ENCODE results near the gene CREBRF. TPM values are rescaled to one million over a fixed set of nuclear protein-coding genes. Genes with fewer than 3 reads are reported as not detected.
"Not testable (repeated sequence)": the region's sequence is repeated elsewhere in the genome, so short reads cannot be mapped to it uniquely, and the experiment has no call there.

CREBRF gene
- total and polyA plus RNA-seq, 2 donors, result 12.8 to 16.7 TPM

GRCh38 chr5:173114536-173114935 lies 58.4 kb downstream of the CREBRF start:
- no peaks in the 10 kb centered on the region for H3K4me1 ChIP-seq (ENCODE audit: control insufficient read depth in 2 of 2, insufficient read depth in 2 of 2, low read length in 2 of 2)
- WGBS, result 99% methylated on average over 1 of the region's 1 CpG
- H3K36me3 ChIP-seq (ENCODE audit: control insufficient read depth in 2 of 2, insufficient read depth in 2 of 2, low read length in 1 of 2), result peaks cover 22 to 39% of the 10 kb centered on the region in 2 donors
- no peak for DNase-seq (ENCODE audit: low read depth in 6 of 9, low spot score in 9 of 9)
- no peaks in the 10 kb centered on the region for H3K9me3 ChIP-seq (ENCODE audit: control insufficient read depth in 2 of 2, insufficient read depth in 1 of 2, low read length in 1 of 2)
- H3K27ac ChIP-seq (ENCODE audit: low read depth in 1 of 2, low read length in 1 of 2), result no peak overlapping the region
- H3K4me3 ChIP-seq (ENCODE audit: low read length in 2 of 2), result no peak overlapping the region
- H3K27me3 ChIP-seq (ENCODE audit: control insufficient read depth in 2 of 2, insufficient read depth in 1 of 2, low read length in 1 of 2), result no peaks in the 10 kb centered on the region

- no peaks in the 10 kb centered on the region for H3K4me1 ChIP-seq (ENCODE audit: control insufficient read depth in 2 of 2, insufficient read depth in 2 of 2, low read length in 2 of 2)
- 97% methylated on average over 1 of the region's 1 CpG for WGBS
- H3K4me3 ChIP-seq (ENCODE audit: low read length in 2 of 2), result no peak overlapping the region
- no peaks in the 10 kb centered on the region for H3K9me3 ChIP-seq (ENCODE audit: control insufficient read depth in 2 of 2, insufficient read depth in 1 of 2, low read length in 1 of 2)
- peaks cover 7 to 13% of the 10 kb centered on the region in 2 donors for H3K36me3 ChIP-seq (ENCODE audit: control insufficient read depth in 2 of 2, insufficient read depth in 2 of 2, low read length in 1 of 2)
- H3K27ac ChIP-seq (ENCODE audit: low read depth in 1 of 2, low read length in 1 of 2), result no peak overlapping the region
- H3K27me3 ChIP-seq (ENCODE audit: control insufficient read depth in 2 of 2, insufficient read depth in 1 of 2, low read length in 1 of 2), result no peaks in the 10 kb centered on the region
- no peak for DNase-seq (ENCODE audit: low read depth in 6 of 9, low spot score in 9 of 9)
Measured at GRCh38 chr5:173119719-173120118, 63.6 kb downstream of the CREBRF start.

DNA sequence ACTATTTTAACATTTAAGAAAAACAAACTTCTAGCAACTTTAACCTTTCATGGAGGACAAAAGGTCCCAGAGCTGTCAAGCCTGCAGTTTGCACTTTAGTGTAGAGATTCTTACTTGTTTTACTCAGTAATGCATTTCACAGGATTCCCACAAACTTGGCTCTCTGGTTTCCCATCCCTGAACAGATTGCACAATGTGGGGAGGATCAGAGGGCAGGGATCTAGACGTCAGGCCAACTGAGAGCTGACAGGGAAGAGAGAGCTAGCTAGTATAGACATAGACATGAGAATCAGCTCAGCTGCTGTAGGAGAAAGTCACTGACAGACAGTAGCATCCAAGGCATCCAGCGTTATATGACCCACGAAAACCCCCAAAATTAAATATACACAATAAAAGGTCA lies 67.3 kb downstream of the CREBRF start:
- H3K27ac ChIP-seq (ENCODE audit: low read depth in 1 of 2, low read length in 1 of 2), result no peak overlapping the region
- H3K36me3 ChIP-seq (ENCODE audit: control insufficient read depth in 2 of 2, insufficient read depth in 2 of 2, low read length in 1 of 2), result peaks cover 9 to 24% of the 10 kb centered on the region in 2 donors
- no peaks in the 10 kb centered on the region for H3K27me3 ChIP-seq (ENCODE audit: control insufficient read depth in 2 of 2, insufficient read depth in 1 of 2, low read length in 1 of 2)
- H3K4me1 ChIP-seq (ENCODE audit: control insufficient read depth in 2 of 2, insufficient read depth in 2 of 2, low read length in 2 of 2), result no peaks in the 10 kb centered on the region
- WGBS, result 96% methylated on average over 3 of the region's 3 CpGs
- DNase-seq (ENCODE audit: low read depth in 6 of 9, low spot score in 9 of 9), result no peak
- no peak overlapping the region for H3K4me3 ChIP-seq (ENCODE audit: low read length in 2 of 2)
- no peaks in the 10 kb centered on the region for H3K9me3 ChIP-seq (ENCODE audit: control insufficient read depth in 2 of 2, insufficient read depth in 1 of 2, low read length in 1 of 2)

GRCh38 chr5:173132166-173132565 lies 76.0 kb downstream of the CREBRF start:
- peaks cover 0 to 14% of the 10 kb centered on the region in 2 donors for H3K36me3 ChIP-seq (ENCODE audit: control insufficient read depth in 2 of 2, insufficient read depth in 2 of 2, low read length in 1 of 2)
- WGBS, result 98% methylated on average over 6 of the region's 6 CpGs
- DNase-seq (ENCODE audit: low read depth in 6 of 9, low spot score in 9 of 9); H3K27ac ChIP-seq (ENCODE audit: low read depth in 1 of 2, low read length in 1 of 2); H3K27me3 ChIP-seq (ENCODE audit: control insufficient read depth in 2 of 2, insufficient read depth in 1 of 2, low read length in 1 of 2); H3K4me1 ChIP-seq (ENCODE audit: control insufficient read depth in 2 of 2, insufficient read depth in 2 of 2, low read length in 2 of 2); H3K4me3 ChIP-seq (ENCODE audit: low read length in 2 of 2); H3K9me3 ChIP-seq (ENCODE audit: control insufficient read depth in 2 of 2, insufficient read depth in 1 of 2, low read length in 1 of 2): not testable (repeated sequence)

- no peak overlapping the region for H3K27ac ChIP-seq (ENCODE audit: low read depth in 1 of 2, low read length in 1 of 2)
- WGBS, result 99% methylated on average over 3 of the region's 3 CpGs
- no peak overlapping the region for H3K4me3 ChIP-seq (ENCODE audit: low read length in 2 of 2)
- DNase-seq (ENCODE audit: low read depth in 6 of 9, low spot score in 9 of 9), result no peak
- H3K36me3 ChIP-seq (ENCODE audit: control insufficient read depth in 2 of 2, insufficient read depth in 2 of 2, low read length in 1 of 2), result no peaks in the 10 kb centered on the region
- no peaks in the 10 kb centered on the region for H3K9me3 ChIP-seq (ENCODE audit: control insufficient read depth in 2 of 2, insufficient read depth in 1 of 2, low read length in 1 of 2)
- H3K27me3 ChIP-seq (ENCODE audit: control insufficient read depth in 2 of 2, insufficient read depth in 1 of 2, low read length in 1 of 2), result no peaks in the 10 kb centered on the region
- H3K4me1 ChIP-seq (ENCODE audit: control insufficient read depth in 2 of 2, insufficient read depth in 2 of 2, low read length in 2 of 2), result no peaks in the 10 kb centered on the region
Measured at GRCh38 chr5:173138707-173139106, 82.6 kb downstream of the CREBRF start.

- H3K4me3 ChIP-seq (ENCODE audit: low read length in 2 of 2), result no peak overlapping the region
- H3K36me3 ChIP-seq (ENCODE audit: control insufficient read depth in 2 of 2, insufficient read depth in 2 of 2, low read length in 1 of 2), result no peaks in the 10 kb centered on the region
- H3K4me1 ChIP-seq (ENCODE audit: control insufficient read depth in 2 of 2, insufficient read depth in 2 of 2, low read length in 2 of 2), result no peaks in the 10 kb centered on the region
- no peak overlapping the region for H3K27ac ChIP-seq (ENCODE audit: low read depth in 1 of 2, low read length in 1 of 2)
- no peaks in the 10 kb centered on the region for H3K27me3 ChIP-seq (ENCODE audit: control insufficient read depth in 2 of 2, insufficient read depth in 1 of 2, low read length in 1 of 2)
- no peaks in the 10 kb centered on the region for H3K9me3 ChIP-seq (ENCODE audit: control insufficient read depth in 2 of 2, insufficient read depth in 1 of 2, low read length in 1 of 2)
- 100% methylated on average over 1 of the region's 1 CpG for WGBS
- no peak for DNase-seq (ENCODE audit: low read depth in 6 of 9, low spot score in 9 of 9)
Measured at GRCh38 chr5:173139631-173140030, 83.5 kb downstream of the CREBRF start.

- H3K27ac ChIP-seq (ENCODE audit: low read depth in 1 of 2, low read length in 1 of 2), result no peak overlapping the region
- H3K9me3 ChIP-seq (ENCODE audit: control insufficient read depth in 2 of 2, insufficient read depth in 1 of 2, low read length in 1 of 2), result no peaks in the 10 kb centered on the region
- H3K27me3 ChIP-seq (ENCODE audit: control insufficient read depth in 2 of 2, insufficient read depth in 1 of 2, low read length in 1 of 2), result no peaks in the 10 kb centered on the region
- H3K36me3 ChIP-seq (ENCODE audit: control insufficient read depth in 2 of 2, insufficient read depth in 2 of 2, low read length in 1 of 2), result no peaks in the 10 kb centered on the region
- H3K4me3 ChIP-seq (ENCODE audit: low read length in 2 of 2), result no peak overlapping the region
- H3K4me1 ChIP-seq (ENCODE audit: control insufficient read depth in 2 of 2, insufficient read depth in 2 of 2, low read length in 2 of 2), result peaks cover 4 to 6% of the 10 kb centered on the region in 2 donors
- 71% methylated on average over 4 of the region's 4 CpGs for WGBS
- DNase-seq (ENCODE audit: low read depth in 6 of 9, low spot score in 9 of 9), result no peak
Measured at GRCh38 chr5:173140769-173141168, 84.6 kb downstream of the CREBRF start.

- no peak overlapping the region for H3K4me3 ChIP-seq (ENCODE audit: low read length in 2 of 2)
- DNase-seq (ENCODE audit: low read depth in 6 of 9, low spot score in 9 of 9), result no peak
- no peaks in the 10 kb centered on the region for H3K9me3 ChIP-seq (ENCODE audit: control insufficient read depth in 2 of 2, insufficient read depth in 1 of 2, low read length in 1 of 2)
- WGBS, result 95% methylated on average over 8 of the region's 8 CpGs
- H3K27me3 ChIP-seq (ENCODE audit: control insufficient read depth in 2 of 2, insufficient read depth in 1 of 2, low read length in 1 of 2), result no peaks in the 10 kb centered on the region
- peaks cover 4 to 6% of the 10 kb centered on the region in 2 donors for H3K4me1 ChIP-seq (ENCODE audit: control insufficient read depth in 2 of 2, insufficient read depth in 2 of 2, low read length in 2 of 2)
- peaks cover 3 to 8% of the 10 kb centered on the region in 2 donors for H3K36me3 ChIP-seq (ENCODE audit: control insufficient read depth in 2 of 2, insufficient read depth in 2 of 2, low read length in 1 of 2)
- H3K27ac ChIP-seq (ENCODE audit: low read depth in 1 of 2, low read length in 1 of 2), result no peak overlapping the region
Measured at GRCh38 chr5:173143567-173143966, 87.4 kb downstream of the CREBRF start.

DNA sequence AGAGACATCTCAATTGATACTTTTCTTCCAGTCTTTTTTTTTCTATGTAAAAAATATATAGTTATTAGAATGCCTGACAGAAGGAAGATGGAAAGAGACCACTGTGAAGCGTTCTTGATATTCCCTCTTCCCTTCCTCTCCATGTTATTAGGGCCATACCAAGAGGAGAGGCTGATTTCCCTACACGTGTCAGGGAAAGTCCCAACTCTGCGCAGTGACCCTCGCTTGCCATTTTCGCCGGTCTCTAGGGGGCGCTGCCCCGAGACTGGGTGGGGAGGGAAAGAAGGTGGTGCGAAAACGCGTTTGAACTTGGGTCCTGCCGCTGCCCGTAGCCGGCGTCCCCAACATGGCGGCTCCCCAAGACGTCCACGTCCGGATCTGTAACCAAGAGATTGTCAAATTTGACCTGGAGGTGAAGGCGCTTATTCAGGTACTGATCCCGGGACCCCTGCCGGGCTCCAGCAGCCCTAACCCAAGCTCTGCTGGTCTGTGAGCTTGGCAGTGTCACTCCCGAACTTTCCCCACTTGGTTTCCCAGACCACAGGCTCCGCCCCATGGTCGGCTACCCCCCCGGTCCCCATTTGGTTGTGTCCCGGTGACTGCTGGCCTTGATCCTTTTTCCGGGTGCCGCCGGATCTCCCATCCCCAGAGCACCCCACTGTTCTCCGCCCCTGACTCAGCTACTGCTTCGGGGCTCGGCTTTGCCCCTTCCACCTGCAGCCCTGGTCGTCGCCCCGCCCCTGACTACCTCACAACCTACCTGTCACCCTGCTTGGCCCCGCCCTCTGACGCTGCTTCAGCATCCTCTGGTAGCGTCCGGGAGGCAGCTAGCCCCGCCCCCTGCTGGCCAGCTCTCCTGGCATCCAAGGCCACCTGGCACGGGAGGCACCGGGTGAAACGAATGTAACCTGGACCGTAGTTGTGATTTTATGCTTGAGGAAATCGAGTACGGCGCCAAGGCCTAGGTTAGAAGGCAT lies 88.3 kb downstream of the CREBRF start, which contains the start of gene BNIP1:
Gene BNIP1, plus strand, starts transcription at position 332 of the 977 bp plus-strand sequence. Its CDS starts 15 bp downstream, at position 347.
- Histone ChIP-seq H3K27me3 (ENCODE audit: control insufficient read depth in 2 of 2, insufficient read depth in 1 of 2, low read length in 1 of 2) (no peaks in the 10 kb centered on the region), H3K4me3 (ENCODE audit: low read length in 2 of 2) (peak within 1 kb of the TSS; percentile 85 to 91), H3K9me3 (ENCODE audit: control insufficient read depth in 2 of 2, insufficient read depth in 1 of 2, low read length in 1 of 2) (no peaks in the 10 kb centered on the region), H3K27ac (ENCODE audit: low read depth in 1 of 2, low read length in 1 of 2) (peak within 1 kb of the TSS; percentile 87 to 96), H3K36me3 (ENCODE audit: control insufficient read depth in 2 of 2, insufficient read depth in 2 of 2, low read length in 1 of 2) (peaks cover 3 to 12% of the 10 kb centered on the region in 2 donors), H3K4me1 (ENCODE audit: control insufficient read depth in 2 of 2, insufficient read depth in 2 of 2, low read length in 2 of 2) (peaks cover 4 to 6% of the 10 kb centered on the region in 2 donors)
- peak; percentile 85 to 98 (median 94) for DNase-seq (ENCODE audit: low read depth in 6 of 9, low spot score in 9 of 9)
- WGBS, result 2% methylated on average over 48 of the region's 48 CpGs
